Neural cell (in vitro differentiated cells): ENCODE measurements around the gene GRID1. TPM values are rescaled to one million over a fixed set of nuclear protein-coding genes. Genes with fewer than 3 reads are reported as not detected.

Source experiments
- H2AFZ ChIP-seq: fragments of 200-600, 300-800 bp; sonication (generic), shearing (Covaris generic); 2 replicates; pipeline ENCODE4 v1.6.0; 2014; ENCODE audit warnings: low read depth, mild to moderate bottlenecking, antibody characterized with exemption, low read length, moderate library complexity
- H3F3A ChIP-seq: fragments of 200-600 bp; shearing (Covaris generic); 2 replicates; pipeline ENCODE4 v1.6.1; 2016; ENCODE audit warnings: mild to moderate bottlenecking, moderate library complexity, mixed read lengths, antibody characterized with exemption, low read length; ENCODE audit not compliant: insufficient read depth, poor library complexity, severe bottlenecking
- H3K27ac ChIP-seq: fragments of 200-600, 300-800 bp; sonication (generic), shearing (Covaris generic); 2 replicates; pipeline ENCODE4 v1.5.1; 2014; ENCODE audit warnings: mild to moderate bottlenecking, low read length, moderate library complexity
- H3K27me3 ChIP-seq: fragments of 300-800, 200-600 bp; sonication (generic), shearing (Covaris generic); 2 replicates; pipeline ENCODE4 v1.6.0; 2014; ENCODE audit warnings: mild to moderate bottlenecking, low read depth, low read length, moderate library complexity; ENCODE audit not compliant: insufficient read depth
- H3K36me3 ChIP-seq: fragments of 300-800, 200-600 bp; sonication (generic), shearing (Covaris generic); 2 replicates; pipeline ENCODE4 v1.5.1; 2014; ENCODE audit warnings: mild to moderate bottlenecking, antibody characterized with exemption, low read length, moderate library complexity; ENCODE audit not compliant: insufficient read depth
- H3K4me2 ChIP-seq: fragments of 300-800, 200-600 bp; sonication (generic), shearing (Covaris generic); 2 replicates; pipeline ENCODE4 v1.6.0; 2014; ENCODE audit warnings: mild to moderate bottlenecking, low read length
- H3K4me3 ChIP-seq: fragments of 300-800, 200-600 bp; sonication (generic), shearing (Covaris generic); 2 replicates; pipeline ENCODE4 v1.5.1; 2014; ENCODE audit warnings: mild to moderate bottlenecking, low read length, moderate library complexity
- H3K79me2 ChIP-seq: fragments of 200-600 bp; shearing (Covaris generic); replicated peaks from 2 replicates; pipeline ENCODE4 v1.6.0; 2014; ENCODE audit warnings: mild to moderate bottlenecking, low read length, moderate library complexity; ENCODE audit not compliant: insufficient read depth
- H3K9ac ChIP-seq: fragments of 300-800, 200-600 bp; sonication (generic), shearing (Covaris generic); 2 replicates; pipeline ENCODE4 v1.6.1; 2016; ENCODE audit warnings: mild to moderate bottlenecking, low read length, mixed read lengths
- H3K9me2 ChIP-seq: fragments of 200-600 bp; shearing (Covaris generic); 2 replicates; pipeline ENCODE4 v1.6.1; 2016; ENCODE audit warnings: mild to moderate bottlenecking, low read length, mixed read lengths; ENCODE audit not compliant: insufficient read depth
- H3K9me3 ChIP-seq: fragments of 200-600, 300-800 bp; sonication (generic), shearing (Covaris generic); 2 replicates; pipeline ENCODE4 v1.6.1; 2016; ENCODE audit warnings: mild to moderate bottlenecking, mixed run types, low read length, moderate library complexity, mixed read lengths
- H4K20me1 ChIP-seq: fragments of 200-600 bp; shearing (Covaris generic); 2 replicates; pipeline ENCODE4 v1.6.1; 2016; ENCODE audit warnings: mild to moderate bottlenecking, mixed run types; ENCODE audit not compliant: insufficient read depth
- CTCF ChIP-seq: fragments of 450-650 bp; IDR thresholded peaks from 2 replicates; pipeline ENCODE4 v1.5.1; 2014; ENCODE audit warnings: antibody characterized with exemption, mild to moderate bottlenecking, moderate library complexity; ENCODE audit not compliant: poor library complexity, severe bottlenecking
- EP300 ChIP-seq: fragments of 450-650 bp; conservative IDR thresholded peaks from 2 replicates; pipeline ENCODE4 v1.6.1; 2014; ENCODE audit warnings: antibody characterized with exemption, mild to moderate bottlenecking, moderate library complexity; ENCODE audit not compliant: poor library complexity, severe bottlenecking
- EZH2 ChIP-seq: fragments of 200-600, 300-800 bp; shearing (Covaris generic), sonication (generic); IDR thresholded peaks from 2 replicates; pipeline ENCODE4 v1.6.1; 2014; ENCODE audit warnings: antibody characterized with exemption, low read length, borderline replicate concordance, mild to moderate bottlenecking; ENCODE audit not compliant: insufficient read depth, poor library complexity, severe bottlenecking
- MXI1 ChIP-seq: fragments of 450-650 bp; conservative IDR thresholded peaks from 2 replicates; pipeline ENCODE4 v1.6.1; 2014; ENCODE audit warnings: antibody characterized with exemption, mild to moderate bottlenecking; ENCODE audit not compliant: poor library complexity, severe bottlenecking
- POLR2AphosphoS5 ChIP-seq: IDR thresholded peaks from 2 replicates; pipeline ENCODE4 v1.6.1; 2012
- RAD21 ChIP-seq: fragments of 450-650 bp; conservative IDR thresholded peaks from 2 replicates; pipeline ENCODE4 v1.6.1; 2014; ENCODE audit warnings: antibody characterized with exemption, mild to moderate bottlenecking, moderate library complexity
- REST ChIP-seq: IDR thresholded peaks from 2 replicates; pipeline ENCODE4 v1.6.1; 2012; ENCODE audit warnings: borderline replicate concordance
- SMC3 ChIP-seq: fragments of 450-650 bp; conservative IDR thresholded peaks from 2 replicates; pipeline ENCODE4 v1.6.1; 2014; ENCODE audit warnings: antibody characterized with exemption, mild to moderate bottlenecking, moderate library complexity; ENCODE audit not compliant: poor library complexity
- TAF1 ChIP-seq: IDR thresholded peaks from 2 replicates; pipeline ENCODE4 v1.6.1; 2012; ENCODE audit warnings: low read depth
- polyA plus RNA-seq: library from polyadenylated mRNA; depleted of rRNA; stranded (reverse); fragments of >200 nt; gene quantifications from 2 replicates; pipeline ENCODE4 v1.2.3, GENCODE V29; 2014

GRID1 gene
- polyA plus RNA-seq, 1 donor from 2014 or later = 7.3 TPM

DNA sequence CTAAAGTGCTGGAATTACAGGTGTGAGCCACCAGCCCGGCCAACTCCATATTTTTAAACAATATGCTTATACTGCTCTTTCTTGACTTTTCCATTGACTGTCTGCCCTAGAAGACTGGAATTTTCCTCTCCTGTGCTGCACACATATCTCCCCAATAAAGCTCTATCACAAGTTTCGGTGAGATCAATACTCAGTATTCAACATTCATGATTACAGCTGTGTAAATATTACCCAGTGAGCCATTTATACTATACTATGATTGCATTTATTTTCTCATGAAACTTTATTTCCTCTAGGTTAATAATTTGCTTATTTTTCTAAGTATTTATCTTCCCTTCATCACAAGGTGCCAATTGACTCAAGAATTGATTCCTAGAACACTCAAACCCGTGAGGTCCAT is 48.5 kb upstream of the GRID1 start:
- H2AFZ ChIP-seq = no peak overlapping the region
- no peak overlapping the region for H3K9ac ChIP-seq
- no peak overlapping the region for H3K4me3 ChIP-seq
- peaks cover 5% of the 10 kb centered on the region for H3K9me3 ChIP-seq
- H3F3A ChIP-seq = no peaks in the 10 kb centered on the region
- H4K20me1 ChIP-seq = no peaks in the 10 kb centered on the region
- no peaks in the 10 kb centered on the region for H3K36me3 ChIP-seq
- TF ChIP-seq EP300 = no peak
- no peak for TF ChIP-seq RAD21
- no peak for TF ChIP-seq CTCF
- TF ChIP-seq POLR2AphosphoS5 = no peak
- no peak for TF ChIP-seq REST
- H3K27me3 ChIP-seq = no peaks in the 10 kb centered on the region
- H3K79me2 ChIP-seq = no peaks in the 10 kb centered on the region
- no peak overlapping the region for H3K27ac ChIP-seq
- H3K9me2 ChIP-seq = no peaks in the 10 kb centered on the region
- H3K4me2 ChIP-seq = no peak overlapping the region

- no peak overlapping the region for H3K4me3 ChIP-seq
- H3K4me2 ChIP-seq = no peak overlapping the region
Observed at GRCh38 chr10:86413046-86413728, 46.6 kb upstream of the GRID1 start.

More at GRCh38 chr10:86413046-86413728, 46.6 kb upstream of the GRID1 start:
- Histone ChIP-seq H2AFZ (no peak overlapping the region), H3K27me3 (no peaks in the 10 kb centered on the region), H3K79me2 (no peaks in the 10 kb centered on the region), H3F3A (no peaks in the 10 kb centered on the region), H4K20me1 (no peaks in the 10 kb centered on the region), H3K9me3 (peaks cover 5% of the 10 kb centered on the region), H3K36me3 (no peaks in the 10 kb centered on the region), H3K9me2 (no peaks in the 10 kb centered on the region), H3K9ac (no peak overlapping the region), H3K27ac (no peak overlapping the region)
- TF ChIP-seq TAF1 = no peak
- no peak for TF ChIP-seq EP300
- TF ChIP-seq POLR2AphosphoS5 = no peak
- TF ChIP-seq EZH2 = no peak
- no peak for TF ChIP-seq RAD21
- TF ChIP-seq SMC3 = no peak
- TF ChIP-seq CTCF = no peak
- TF ChIP-seq REST = no peak
- no peak for TF ChIP-seq MXI1
